GM19239 (cell line): ENCODE results near the gene CFAP410.
A peak's percentile ranks its signal among the peaks of the same experiment; 100 is the strongest.
"Not testable (repeated sequence)": the region's sequence is repeated elsewhere in the genome, so short reads cannot be mapped to it uniquely, and the experiment has no call there.

Experiments
- DNase-seq: peaks from one replicate; pipeline ENCODE4 v3.0.0; 2011; ENCODE audit warnings: low spot score; ENCODE audit not compliant: insufficient read length
- FAIRE-seq: peaks from 2 replicates; lab custom pipeline; 2011; peaks lifted over from hg19 to GRCh38; lab: Jason Lieb, UNC

The CFAP410 gene

GRCh38 chr21:44352253-44352860, 13.2 kb upstream of the CFAP410 start:
- peak; percentile 48 for FAIRE-seq
- DNase-seq, result no peak

GRCh38 chr21:44351535-44352252, 12.5 kb upstream of the CFAP410 start:
- no peak for DNase-seq
- no peak for FAIRE-seq

GRCh38 chr21:44350773-44351481, 11.7 kb upstream of the CFAP410 start:
- no peak for FAIRE-seq
- no peak for DNase-seq

- no peak for DNase-seq
- no peak for FAIRE-seq
Observed at GRCh38 chr21:44349847-44350772, 10.9 kb upstream of the CFAP410 start.

- DNase-seq (no peak), FAIRE-seq (no peak)
Observed at GRCh38 chr21:44349416-44349846, 10.2 kb upstream of the CFAP410 start.

- FAIRE-seq (no peak), DNase-seq (no peak)
Observed at GRCh38 chr21:44348861-44349260, 9.7 kb upstream of the CFAP410 start.

GRCh38 chr21:44347911-44348451, 8.8 kb upstream of the CFAP410 start:
- FAIRE-seq (no peak), DNase-seq (no peak)

GRCh38 chr21:44345495-44345894, 6.3 kb upstream of the CFAP410 start:
- no peak for FAIRE-seq
- no peak for DNase-seq

- FAIRE-seq, result no peak
- DNase-seq, result no peak
Observed at GRCh38 chr21:44344541-44345183, 5.5 kb upstream of the CFAP410 start.

GRCh38 chr21:44342981-44343380, 3.8 kb upstream of the CFAP410 start:
- DNase-seq, FAIRE-seq: not testable (repeated sequence)

- not testable (repeated sequence) for DNase-seq, FAIRE-seq
Observed at GRCh38 chr21:44341726-44342458, 2.7 kb upstream of the CFAP410 start.

GRCh38 chr21:44337941-44338895, 972 bp downstream of the CFAP410 start:
- DNase-seq, result no peak
- no peak for FAIRE-seq

GRCh38 chr21:44337449-44337848, 1.7 kb downstream of the CFAP410 start:
- FAIRE-seq, result no peak
- DNase-seq, result no peak

- DNase-seq (no peak), FAIRE-seq (no peak)
Observed at GRCh38 chr21:44335266-44336059, 3.7 kb downstream of the CFAP410 start.

GRCh38 chr21:44334329-44335030, 4.7 kb downstream of the CFAP410 start:
- DNase-seq, result no peak
- no peak for FAIRE-seq
